ENCODE results near the gene FMNL2. TPM values are rescaled to one million over a fixed set of nuclear protein-coding genes. Genes with fewer than 3 reads are reported as not detected.
"Not testable (repeated sequence)": the region's sequence is repeated elsewhere in the genome, so short reads cannot be mapped to it uniquely, and the experiment has no call there.

Gene FMNL2
- total and polyA plus RNA-seq, 11 donors = 4.7 to 19.4 (median 5.5) TPM

DNA sequence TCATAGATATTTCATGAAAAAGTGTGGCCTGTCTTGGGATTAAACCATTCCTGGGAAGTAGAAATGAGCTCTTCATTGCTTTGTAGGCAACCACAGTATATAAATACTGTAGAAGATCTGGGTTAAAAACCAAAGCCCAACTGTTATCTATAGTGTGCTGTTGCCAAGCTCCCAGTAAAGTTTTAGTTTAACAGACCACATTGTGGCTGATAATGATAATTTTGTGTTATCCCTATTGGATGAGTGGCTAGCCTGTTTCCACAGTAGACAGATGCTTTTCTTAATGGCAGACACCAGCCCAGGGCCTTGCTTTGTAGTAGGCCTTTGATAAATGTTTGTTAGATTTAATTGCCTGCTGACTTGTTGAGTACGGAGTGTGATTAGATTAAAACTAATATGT is 52.1 kb downstream of the FMNL2 start:
- Histone ChIP-seq H3K4me3 (no peak overlapping the region), H3K27ac (no peak overlapping the region), H3K4me1 (peaks cover 0 to 3% (median 0%) of the 10 kb centered on the region in 12 donors), H3K9me3 (no peaks in the 10 kb centered on the region), H3K27me3 (no peaks in the 10 kb centered on the region), H3K36me3 (no peaks in the 10 kb centered on the region)
- no peak for TF ChIP-seq POLR2A (IDR thresholded peaks at IDR 0.05)
- TF ChIP-seq, protein P1, sequence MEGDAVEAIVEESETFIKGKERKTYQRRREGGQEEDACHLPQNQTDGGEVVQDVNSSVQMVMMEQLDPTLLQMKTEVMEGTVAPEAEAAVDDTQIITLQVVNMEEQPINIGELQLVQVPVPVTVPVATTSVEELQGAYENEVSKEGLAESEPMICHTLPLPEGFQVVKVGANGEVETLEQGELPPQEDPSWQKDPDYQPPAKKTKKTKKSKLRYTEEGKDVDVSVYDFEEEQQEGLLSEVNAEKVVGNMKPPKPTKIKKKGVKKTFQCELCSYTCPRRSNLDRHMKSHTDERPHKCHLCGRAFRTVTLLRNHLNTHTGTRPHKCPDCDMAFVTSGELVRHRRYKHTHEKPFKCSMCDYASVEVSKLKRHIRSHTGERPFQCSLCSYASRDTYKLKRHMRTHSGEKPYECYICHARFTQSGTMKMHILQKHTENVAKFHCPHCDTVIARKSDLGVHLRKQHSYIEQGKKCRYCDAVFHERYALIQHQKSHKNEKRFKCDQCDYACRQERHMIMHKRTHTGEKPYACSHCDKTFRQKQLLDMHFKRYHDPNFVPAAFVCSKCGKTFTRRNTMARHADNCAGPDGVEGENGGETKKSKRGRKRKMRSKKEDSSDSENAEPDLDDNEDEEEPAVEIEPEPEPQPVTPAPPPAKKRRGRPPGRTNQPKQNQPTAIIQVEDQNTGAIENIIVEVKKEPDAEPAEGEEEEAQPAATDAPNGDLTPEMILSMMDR (IDR thresholded peaks at IDR 0.05) = no peak
- WGBS, 4 donors = 24 to 72% (median 55%) methylated on average over 1 of the region's 1 CpG
- DNase-seq (no peak), ATAC-seq (no peak)
- intact Hi-C loops (cut with DNase I) = no loop called here

DNA sequence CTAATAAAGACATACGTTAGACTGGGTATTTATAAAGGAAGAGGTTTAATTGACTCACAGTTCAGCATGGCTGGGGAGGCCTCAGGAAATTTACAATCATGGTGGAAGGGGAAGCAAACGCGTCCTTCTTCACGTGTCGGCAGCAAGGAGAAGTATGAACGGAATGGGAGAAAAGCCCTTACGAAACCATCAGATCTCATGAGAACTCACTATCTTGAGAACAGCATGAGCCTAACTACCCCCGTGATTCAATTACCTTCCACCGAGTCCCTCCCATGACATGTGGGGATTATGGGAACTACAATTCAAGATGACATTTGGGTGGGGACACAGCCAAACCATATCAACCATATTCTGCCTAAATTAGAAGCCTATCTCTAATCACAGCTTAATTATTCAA is 53.3 kb downstream of the FMNL2 start:
- H3K9me3 ChIP-seq; H3K4me3 ChIP-seq; H3K27ac ChIP-seq; H3K4me1 ChIP-seq; H3K36me3 ChIP-seq; H3K27me3 ChIP-seq; ATAC-seq; intact Hi-C loops (cut with DNase I); DNase-seq: not testable (repeated sequence)
- 91 to 95% (median 93%) methylated on average over 9 of the region's 9 CpGs for WGBS, 4 donors

DNA sequence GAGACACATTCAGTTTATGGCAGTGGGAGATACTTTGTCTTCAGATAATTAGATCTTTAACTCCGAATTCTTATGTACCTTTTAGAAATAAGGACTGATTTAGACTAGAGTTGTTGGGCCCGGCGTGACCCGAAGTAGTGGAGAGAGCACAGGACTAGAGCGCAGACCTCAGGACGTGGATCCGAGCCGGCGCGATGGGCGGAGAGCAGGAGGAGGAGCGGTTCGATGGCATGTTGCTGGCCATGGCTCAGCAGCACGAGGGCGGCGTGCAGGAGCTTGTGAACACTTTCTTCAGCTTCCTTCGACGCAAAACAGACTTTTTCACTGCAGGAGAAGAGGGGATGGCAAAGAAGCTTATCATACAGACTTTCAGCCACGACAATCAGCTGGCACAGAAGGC is 54.5 kb downstream of the FMNL2 start:
- Histone ChIP-seq H3K4me3 (no peak overlapping the region), H3K36me3 (no peaks in the 10 kb centered on the region), H3K27me3 (no peaks in the 10 kb centered on the region), H3K9me3 (no peaks in the 10 kb centered on the region), H3K27ac (no peak overlapping the region), H3K4me1 (peaks cover 0 to 6% (median 0%) of the 10 kb centered on the region in 12 donors)
- intact Hi-C loops (cut with DNase I) = no loop called here
- DNase-seq = no peak
- no peak for TF ChIP-seq POLR2A (IDR thresholded peaks at IDR 0.05)
- TF ChIP-seq, protein P1 (IDR thresholded peaks at IDR 0.05) = no peak
- no peak for ATAC-seq
- WGBS, 4 donors = 93 to 97% (median 94%) methylated on average over 19 of the region's 19 CpGs

DNA sequence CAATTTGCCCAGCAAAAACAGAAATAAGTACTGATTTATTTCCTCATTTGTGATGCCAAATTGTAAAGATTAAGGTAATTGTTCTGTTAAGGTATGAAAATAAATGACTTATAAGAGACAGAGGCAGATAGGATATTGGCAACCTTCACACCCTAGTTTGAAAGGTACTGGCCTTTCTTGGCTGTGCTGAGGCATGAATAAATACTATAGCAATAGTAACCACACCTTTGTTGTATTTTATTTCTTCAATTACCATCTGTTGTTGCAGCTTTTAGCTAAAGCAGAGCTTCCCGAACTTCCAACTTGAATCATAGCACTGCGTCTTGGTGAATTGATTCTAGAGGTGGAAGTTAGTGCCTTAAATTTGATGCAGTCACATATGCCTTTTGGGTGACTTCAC is 55.9 kb downstream of the FMNL2 start:
- Histone ChIP-seq H3K27ac (no peak overlapping the region), H3K4me3 (no peak overlapping the region), H3K4me1 (peaks cover 0 to 14% (median 0%) of the 10 kb centered on the region in 12 donors), H3K27me3 (no peaks in the 10 kb centered on the region), H3K36me3 (no peaks in the 10 kb centered on the region), H3K9me3 (no peaks in the 10 kb centered on the region)
- 97 to 100% (median 98%) methylated on average over 2 of the region's 2 CpGs for WGBS, 4 donors
- intact Hi-C loops (cut with DNase I) = no loop called here
- ATAC-seq = no peak
- no peak for TF ChIP-seq POLR2A (IDR thresholded peaks at IDR 0.05)
- TF ChIP-seq, protein P1 (IDR thresholded peaks at IDR 0.05) = no peak
- no peak for DNase-seq

DNA sequence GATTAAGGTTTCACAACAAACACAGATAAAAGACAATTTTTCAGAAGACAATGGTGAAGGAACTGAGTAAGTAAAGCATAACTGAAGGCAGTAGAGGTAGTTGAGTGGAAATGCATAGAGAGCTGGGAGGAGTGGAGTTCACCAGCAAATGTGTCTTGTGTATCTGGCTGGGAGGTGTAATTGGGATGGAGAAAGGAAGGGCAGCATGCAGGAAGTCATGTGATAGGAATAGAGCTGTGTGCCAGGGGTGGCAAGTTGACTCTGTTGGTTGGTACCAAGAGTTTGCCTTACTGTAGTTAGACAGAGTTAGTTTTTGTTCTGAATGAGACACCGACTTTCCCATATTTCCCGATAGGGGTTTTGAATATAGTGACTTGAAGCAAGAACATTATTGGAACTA is 56.3 kb downstream of the FMNL2 start:
- H3K36me3 ChIP-seq = no peaks in the 10 kb centered on the region
- WGBS, 4 donors = 93 to 100% (median 98%) methylated on average over 2 of the region's 2 CpGs
- ATAC-seq (no peak), DNase-seq (no peak)
- H3K27me3 ChIP-seq = no peaks in the 10 kb centered on the region
- H3K4me3 ChIP-seq = no peak overlapping the region
- intact Hi-C loops (cut with DNase I) = no loop called here
- H3K4me1 ChIP-seq = peaks cover 0 to 16% (median 0%) of the 10 kb centered on the region in 12 donors
- H3K9me3 ChIP-seq = no peaks in the 10 kb centered on the region
- TF ChIP-seq, protein P1 (IDR thresholded peaks at IDR 0.05) = no peak
- TF ChIP-seq POLR2A (IDR thresholded peaks at IDR 0.05) = no peak
- H3K27ac ChIP-seq = no peak overlapping the region

All from heart left ventricle (tissue), 16 donors.